HTERT RPE-1 (cell line): ENCODE measurements around the gene TP53BP2.
"Not testable (repeated sequence)": the region's sequence is repeated elsewhere in the genome, so short reads cannot be mapped to it uniquely, and the experiment has no call there.

Experiments used
- in situ Hi-C: fragments of 300-500 bp; cut with MboI; formaldehyde crosslinking; loops from 4 replicates; pipeline ENCODE4 v1.14.3; 2020; ENCODE audit warnings: low sequenced_read_pairs

TP53BP2 gene

DNA sequence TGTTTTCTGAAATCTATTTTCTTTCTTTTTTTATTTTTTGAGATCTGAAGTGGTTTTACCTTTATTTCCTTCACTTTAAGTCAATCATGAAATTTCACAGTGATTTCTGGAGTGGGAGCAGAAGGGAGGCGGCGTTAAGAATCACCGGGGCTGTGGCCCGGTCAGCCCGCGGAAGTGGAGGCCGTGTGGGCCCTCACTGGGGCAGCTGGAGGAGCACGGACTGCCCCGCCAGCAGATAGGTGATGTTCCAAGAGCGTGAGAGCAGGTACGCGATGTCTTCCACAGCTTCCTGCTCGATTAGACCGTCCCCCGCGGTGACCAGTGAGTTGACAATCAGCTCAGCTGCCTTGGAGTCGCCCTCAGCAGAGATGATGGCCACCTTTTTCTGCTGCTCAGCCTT lies 10.6 kb upstream of the TP53BP2 start:
- in situ Hi-C loops = no loop called here

DNA sequence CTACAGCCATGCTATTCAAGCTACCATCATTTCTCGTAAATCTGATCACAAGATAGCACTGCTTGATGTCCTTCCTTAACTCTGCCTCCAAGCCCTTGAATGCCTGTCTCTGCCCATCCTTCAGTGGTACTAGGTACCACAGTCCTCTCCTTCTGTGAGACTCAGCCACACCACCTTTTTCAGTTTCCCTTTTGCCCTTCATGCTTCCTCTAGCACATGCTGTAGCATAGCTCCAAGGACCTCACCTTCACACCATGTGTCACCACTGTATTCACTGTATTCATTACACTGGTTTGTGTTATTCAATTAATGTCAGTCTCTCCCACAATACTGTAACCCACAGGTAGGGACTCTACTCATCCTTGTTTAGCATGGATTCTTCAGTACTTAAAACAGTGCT lies 8.0 kb upstream of the TP53BP2 start:
- in situ Hi-C loops = no loop called here

DNA sequence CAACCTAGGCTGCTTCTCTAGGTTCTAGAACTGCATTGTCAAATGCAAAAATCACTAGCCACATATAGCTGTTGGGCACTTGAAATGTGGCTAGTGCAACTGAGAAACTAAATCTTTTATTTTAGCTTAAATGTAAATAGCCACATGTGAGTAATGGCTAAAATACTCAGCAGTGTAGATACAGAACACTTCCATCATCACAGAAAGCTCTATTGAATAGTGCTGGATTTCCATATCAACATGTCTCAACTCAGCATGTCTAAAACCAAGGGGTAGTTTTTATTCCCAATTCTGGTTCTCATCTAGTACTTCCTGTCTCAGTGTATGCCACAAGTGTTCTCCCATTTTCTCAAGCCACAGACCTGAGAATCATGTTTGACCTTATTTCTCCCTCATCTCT lies 7.5 kb upstream of the TP53BP2 start:
- in situ Hi-C loops = no loop called here

DNA sequence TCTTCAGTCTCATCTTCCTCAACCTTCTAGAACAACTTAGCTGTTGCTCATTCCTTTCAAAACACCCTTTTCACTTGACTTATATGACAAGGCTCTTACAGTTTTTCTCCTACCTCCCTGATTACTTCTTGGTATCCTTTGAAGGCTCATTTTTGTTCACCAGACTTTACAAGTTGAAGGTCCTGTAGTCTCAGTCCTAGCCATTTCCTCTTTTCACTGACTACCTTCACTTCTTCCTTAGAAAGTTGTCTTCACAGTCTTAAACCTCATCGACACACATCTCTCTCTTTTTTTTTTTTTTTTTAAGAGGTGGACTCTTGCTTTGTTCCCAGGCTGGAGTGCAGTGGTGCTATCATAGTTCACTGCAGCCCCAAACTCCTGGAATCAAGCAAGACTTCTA lies 6.6 kb upstream of the TP53BP2 start:
- in situ Hi-C loops = no loop called here

DNA sequence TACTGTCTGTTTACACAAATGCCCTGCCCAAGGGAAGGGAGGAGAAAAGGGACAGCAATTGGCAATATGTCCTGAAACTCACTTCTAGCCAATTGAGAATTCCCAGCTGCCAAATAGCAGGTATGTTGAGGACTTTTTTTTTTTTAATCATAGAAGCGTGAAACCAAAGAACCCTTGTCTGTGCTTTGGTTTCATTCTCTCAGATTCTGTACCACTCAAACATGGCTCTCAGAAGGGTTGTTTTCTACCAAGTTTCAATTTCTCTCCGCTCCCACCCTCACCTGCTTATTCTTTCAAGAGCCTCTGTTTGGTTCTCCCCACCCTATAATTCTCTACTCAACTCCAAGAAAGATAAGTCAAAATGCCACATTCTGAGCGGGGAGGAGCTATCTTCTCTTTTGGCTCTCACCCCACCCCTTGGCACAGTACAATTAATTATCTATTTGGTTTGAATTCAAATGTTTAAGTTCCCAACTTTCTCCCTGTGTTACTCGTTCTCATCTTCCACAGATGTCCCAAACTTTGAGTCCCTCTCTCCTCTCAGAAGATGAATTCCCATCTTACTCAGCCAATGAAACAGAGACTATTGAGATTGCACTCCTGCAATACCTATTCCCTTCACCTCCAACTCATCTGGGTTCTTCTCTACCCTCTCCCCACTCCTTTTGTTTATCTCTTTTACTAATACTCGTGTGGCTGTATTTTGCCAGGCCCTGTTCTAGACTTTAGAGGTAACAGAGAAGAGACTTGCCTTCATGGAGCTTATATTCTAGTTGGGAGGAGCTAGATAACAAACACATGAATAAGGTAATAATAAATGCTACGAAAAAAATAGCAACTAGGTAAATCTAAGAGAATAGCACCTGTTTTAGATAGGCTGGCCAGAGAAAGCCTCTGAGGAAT lies 3.9 kb upstream of the TP53BP2 start:
- in situ Hi-C loops = no loop called here

DNA sequence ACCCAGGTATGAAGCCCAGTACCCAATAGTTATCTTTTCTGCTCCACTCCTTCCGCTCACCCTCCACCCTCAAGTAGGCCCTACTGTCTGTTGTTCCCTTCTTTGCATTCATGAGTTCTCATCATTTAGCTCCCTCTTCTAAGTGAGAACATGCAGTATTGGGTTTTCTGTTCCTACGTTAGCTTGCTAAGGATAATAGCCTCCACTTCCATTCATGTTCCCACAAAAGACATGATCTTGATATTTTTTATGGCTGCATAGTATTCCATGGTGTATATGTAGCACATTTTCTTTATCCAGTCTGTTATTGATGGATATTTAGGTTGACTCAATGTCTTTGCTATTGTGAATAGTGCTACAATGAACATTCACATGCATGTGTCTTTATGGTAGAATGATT lies 2.8 kb upstream of the TP53BP2 start:
- in situ Hi-C loops = no loop called here

DNA sequence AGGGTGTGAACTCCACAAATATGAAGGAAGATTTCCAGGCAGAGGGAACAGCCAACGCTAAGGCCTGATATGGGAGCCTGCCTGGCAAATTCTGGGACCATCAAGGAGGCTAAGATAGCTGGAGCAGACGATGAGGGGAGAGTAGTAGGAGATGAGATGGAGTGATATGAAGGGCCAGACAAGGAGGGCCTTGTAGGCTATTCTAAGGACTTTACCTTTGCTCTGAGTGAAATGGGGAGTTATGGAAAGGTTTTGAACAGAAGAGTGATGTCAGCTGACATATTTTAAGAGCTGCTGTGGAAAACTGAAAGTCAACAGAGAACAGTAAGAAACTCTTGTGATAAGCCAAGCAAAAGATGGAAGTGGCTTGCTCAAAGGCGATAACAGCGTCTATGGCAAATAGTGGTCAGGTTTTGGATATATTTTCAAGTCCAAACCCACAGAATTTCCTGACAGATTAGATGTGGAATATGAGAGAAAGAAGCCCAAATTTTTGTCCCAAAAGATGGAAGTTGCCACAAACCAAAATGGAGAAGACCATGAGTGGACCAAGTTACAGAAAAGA lies 2.1 kb upstream of the TP53BP2 start:
- in situ Hi-C loops = no loop called here

DNA sequence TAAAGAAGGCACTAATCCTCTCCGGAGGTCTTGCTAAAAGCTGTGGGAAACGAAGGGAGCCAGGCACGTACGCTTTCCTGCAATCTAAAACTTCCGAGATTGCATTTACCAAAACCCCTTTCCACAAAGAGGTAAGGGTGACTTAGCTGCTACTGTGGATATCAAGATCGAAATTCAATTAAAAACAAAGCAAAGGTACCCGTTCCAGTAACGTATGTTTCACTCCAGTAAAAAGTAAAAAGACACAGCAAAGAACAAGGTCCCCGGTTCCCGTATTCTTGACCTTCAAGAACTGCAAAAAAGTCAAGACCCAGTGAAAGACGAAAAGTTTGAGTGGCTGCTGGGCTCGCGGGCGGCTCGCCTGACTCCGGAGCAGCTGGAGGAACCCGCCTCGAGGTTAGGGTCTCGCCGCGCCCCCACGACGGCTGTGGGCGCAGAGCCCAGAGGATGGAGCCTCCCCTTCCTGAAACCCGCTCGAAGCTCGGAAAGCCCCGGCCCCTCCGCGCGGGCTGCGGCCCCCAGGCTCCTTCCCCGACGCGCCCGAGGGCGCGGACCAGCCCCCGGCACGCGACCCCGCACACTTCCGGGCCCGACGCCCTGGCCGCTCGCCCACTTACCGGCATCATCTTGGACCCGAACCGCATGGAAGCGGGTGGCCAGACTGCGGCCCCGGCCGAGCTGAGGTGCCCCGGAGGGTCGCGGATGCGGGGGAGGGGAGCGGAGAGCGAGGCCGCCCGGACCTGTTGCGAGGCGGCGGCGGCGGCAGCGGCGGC lies 524 bp downstream of the TP53BP2 start:
- in situ Hi-C loops = no loop called here

DNA sequence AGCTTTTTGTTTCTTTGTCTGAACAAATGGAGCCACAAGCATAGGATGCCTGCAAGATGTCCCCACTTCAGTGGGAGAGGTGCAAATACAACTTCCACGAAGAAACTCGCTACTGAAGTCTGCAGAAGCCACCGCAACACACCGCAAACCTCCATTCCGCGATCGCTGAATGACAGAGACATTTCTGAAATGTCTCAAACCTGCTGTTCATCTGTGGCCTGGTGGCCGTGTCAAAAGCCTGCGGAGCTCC lies 1.0 kb downstream of the TP53BP2 start:
- in situ Hi-C loops = no loop called here

DNA sequence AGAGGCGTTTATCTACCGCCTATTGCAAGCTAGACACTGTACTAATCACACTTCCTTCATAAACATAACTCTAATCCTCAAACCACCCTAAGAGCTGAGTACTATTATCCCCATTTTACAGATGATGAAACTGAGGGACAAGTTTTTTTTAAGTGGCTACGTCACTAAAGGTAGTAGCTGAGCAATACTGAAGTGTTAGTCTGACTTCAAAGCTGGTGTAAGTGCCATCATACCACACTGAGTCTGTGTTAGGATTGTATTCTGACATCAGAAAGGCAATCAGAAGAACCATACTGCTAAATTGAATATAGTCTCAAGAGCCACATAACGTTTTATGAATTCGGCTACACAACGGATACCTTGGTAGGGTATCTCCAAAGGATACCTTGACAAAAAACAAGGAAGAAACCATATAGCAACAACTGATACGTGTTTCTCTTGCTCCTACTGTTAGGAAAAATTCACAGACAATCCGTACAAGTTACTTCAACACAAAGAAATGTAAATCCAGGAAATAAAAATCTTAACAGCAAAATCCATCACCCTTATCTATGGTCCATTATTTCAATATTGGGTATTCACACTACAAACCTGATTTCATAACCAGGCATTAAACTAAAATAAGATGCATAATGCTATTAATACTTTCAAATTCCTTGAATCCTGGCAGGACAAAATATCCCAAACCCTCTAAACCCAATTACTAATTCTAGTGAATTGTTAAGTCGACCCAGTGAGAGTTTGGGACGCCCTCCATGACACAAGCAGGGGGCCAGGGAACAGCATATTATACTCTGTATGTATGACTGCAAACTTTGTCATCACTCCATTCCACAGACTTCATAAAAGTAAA lies 1.6 kb downstream of the TP53BP2 start:
- in situ Hi-C loops = no loop called here

DNA sequence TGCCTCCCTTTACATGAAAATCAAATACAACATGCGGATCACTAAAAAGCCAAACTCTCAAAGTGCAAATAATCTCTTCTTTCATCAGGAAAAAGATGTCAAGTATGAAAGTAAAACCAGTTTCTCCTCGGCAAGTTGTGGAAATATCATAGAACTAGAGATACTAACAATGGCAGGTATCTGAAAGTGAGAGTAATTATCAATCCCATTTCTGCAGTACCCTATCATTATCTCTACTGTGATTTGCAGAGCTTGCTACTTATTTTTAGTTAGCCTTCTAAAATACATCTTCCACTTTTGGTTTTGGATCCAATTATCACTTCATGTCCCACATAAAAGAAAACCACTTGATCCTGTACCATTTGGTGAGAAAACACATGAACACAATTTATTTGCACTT lies 3.0 kb downstream of the TP53BP2 start:
- in situ Hi-C loops = no loop called here

DNA sequence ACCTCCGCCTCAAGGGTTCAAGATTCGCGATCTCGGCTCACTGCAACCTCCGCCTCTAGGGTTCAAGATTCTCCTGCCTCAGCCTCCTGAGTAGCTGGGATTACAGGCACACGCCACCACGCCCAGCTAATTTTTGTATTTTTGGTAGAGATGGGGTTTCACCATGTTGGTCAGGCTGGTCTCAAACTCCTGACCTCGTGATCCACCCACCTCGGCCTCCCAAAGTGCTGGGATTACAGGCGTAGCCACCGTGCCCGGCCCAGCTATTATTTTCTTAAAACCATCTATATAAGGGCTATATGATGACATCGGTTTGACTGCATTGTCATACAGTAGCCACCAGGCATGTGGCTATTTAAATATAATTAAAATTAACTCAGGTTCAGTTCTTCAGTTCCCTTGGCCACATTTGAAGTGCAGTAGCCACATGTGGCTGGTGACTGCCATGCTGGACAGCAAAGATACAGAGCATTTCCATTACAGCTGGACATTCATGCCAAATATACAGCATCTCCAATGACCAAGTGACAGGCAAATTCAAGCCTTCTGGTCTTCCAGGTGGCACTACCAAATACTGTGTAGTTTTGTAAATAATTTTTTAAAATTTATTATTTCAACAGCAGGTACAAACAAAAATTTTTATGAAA lies 3.6 kb downstream of the TP53BP2 start:
- in situ Hi-C loops = not testable (repeated sequence)

DNA sequence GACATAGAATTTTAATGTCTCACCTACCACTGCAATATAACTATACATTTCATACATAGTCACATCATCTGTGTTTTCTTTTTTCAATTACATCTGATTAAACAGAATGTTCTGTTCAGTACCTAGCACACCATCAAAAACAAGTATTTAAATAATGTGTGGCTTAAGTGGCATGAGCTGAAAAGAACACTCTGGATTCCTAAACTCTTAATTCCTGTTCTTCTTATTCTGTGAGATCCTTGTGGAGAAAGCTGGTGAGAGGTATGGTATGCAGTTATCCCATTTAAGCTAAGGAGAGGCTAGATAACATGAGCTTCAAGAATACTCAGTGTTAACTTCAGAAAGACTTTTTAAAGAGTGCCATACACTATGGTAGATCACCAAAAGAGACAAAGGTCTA lies 5.5 kb downstream of the TP53BP2 start:
- in situ Hi-C loops = no loop called here

DNA sequence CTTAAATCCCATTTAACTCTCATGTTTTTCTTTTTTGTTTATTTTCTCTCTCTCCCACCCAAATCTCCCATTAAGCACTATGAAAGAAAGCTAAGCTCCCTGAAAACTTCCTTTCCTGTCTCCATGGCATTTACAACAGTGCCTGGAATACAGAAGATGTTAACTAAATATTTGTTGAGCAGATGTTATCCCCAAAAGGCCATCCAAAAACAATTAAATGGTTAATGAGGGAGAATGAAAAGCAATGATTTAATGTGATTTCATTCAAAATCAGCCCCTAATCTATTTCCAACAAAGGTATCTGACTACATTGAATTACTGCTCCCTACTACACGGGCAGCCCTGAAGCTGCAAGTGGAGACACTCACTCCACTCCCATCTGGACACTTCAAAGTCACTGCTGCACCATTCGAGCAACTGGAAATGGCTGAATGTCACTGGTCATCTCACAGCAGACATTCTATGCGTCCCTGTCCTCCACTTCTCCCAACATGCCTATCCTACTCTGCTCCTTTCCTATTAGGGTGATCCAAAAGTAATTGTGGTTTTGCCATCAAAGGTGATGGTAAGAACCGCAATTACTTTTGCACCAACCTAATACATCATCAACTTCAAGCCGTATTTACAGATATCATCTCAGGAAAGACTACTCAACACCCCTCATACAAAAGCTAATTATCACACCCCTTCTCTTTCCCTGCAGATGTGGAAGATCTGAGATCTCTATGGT lies 7.5 kb downstream of the TP53BP2 start:
- in situ Hi-C loops = no loop called here

DNA sequence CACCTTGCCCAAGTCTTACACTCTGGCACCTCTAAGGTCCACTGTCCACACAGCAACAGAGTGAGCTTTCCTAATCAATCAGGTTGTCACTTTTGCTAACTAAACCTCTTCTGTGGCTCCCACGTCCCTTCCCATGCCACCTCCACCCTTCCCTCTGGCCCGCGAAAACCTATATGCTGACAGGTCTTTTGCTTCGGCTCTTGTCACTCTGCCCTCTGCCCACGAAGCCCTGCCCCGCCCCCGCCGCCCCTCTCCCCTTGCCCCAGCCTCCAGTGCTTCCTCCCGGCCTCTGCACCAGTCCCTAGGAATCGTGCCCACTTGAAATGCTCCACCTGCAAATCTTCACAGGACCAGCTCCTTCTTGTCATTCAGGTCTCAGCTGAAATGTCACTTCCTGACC lies 8.1 kb downstream of the TP53BP2 start:
- in situ Hi-C loops = no loop called here

DNA sequence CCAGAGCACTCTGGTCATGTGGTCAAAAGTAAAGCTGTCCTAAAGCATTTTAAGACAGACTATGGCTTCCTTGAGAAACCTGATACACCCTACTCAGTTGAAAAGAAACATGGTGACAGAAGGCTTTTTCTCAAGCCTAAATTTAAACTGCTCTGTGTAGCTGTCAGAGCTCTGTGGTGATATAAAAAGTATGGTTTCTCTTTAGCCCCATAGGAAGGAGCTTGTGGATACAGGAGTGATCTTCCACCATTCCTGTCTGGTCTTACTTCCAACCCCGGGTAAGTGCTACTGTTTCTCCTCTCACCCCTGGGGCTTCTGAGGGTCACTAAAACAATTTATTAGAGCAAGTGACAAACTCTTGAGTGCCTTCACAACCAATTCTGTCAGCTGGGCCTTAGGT lies 8.5 kb downstream of the TP53BP2 start:
- in situ Hi-C loops = no loop called here

DNA sequence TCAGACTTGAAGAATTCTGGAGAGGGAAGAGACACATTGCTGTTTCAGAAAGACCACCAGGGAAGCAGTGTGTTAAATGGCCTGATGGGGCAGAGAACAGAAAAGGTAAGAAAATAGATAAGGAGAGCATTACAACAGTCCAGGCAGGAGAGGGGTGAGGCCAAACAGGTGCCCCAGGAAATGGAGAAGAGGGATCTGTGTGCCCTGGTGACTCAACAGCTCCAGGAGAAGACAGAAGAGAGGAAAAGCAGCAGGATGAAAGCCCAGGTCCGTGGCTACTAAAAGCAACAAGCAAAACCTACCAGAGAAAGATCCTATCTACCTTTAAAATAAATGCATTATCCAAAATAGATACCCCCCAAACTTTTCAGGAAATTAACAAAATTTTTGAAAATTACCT lies 9.2 kb downstream of the TP53BP2 start:
- in situ Hi-C loops = no loop called here

DNA sequence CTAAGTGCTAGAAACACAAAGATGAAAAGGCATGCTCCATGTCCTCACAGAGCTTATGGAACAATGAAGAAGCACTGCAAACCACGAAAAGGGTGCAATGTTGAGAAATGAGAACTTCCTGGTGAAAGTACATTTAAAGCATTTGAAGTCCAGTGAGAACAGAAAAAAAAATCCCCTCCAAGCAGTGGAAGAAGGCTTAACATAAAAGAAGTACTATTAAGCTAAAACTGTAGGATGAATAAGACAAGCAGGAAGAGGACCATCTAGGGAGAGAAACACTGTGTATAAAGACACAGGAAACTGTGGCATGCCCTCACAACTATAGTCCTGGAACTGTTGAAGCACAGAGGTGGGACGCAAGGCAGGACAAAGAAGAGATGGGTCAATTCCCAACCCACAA lies 10.0 kb downstream of the TP53BP2 start:
- in situ Hi-C loops = no loop called here

DNA sequence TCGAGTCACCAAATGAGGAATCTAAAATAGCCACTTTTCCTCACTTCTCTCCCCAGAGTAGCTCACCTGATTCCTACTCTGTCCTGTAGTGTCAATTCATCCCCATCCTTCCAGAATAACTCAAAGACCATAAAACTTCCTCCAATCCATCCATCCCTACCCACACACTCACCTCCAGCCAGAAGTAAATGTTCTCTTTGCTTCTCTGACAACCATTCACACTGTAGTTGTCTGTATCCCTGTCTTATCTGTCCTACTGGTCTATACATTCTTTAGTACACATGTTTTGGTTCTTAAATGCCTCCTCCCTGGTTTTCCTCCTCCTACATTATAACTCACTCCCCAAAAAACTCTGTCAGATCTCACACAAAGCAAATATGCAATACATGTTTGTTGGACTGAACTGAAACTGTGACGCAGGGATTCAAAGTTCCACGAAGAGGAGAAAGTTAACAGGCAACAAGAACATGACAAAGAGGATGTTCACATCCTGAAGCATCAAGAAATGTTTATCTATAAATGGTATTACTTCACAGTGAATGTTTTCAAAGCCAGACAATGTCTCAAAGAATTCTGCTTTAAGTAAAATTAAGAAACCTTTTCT lies 11.0 kb downstream of the TP53BP2 start:
- in situ Hi-C loops = no loop called here

DNA sequence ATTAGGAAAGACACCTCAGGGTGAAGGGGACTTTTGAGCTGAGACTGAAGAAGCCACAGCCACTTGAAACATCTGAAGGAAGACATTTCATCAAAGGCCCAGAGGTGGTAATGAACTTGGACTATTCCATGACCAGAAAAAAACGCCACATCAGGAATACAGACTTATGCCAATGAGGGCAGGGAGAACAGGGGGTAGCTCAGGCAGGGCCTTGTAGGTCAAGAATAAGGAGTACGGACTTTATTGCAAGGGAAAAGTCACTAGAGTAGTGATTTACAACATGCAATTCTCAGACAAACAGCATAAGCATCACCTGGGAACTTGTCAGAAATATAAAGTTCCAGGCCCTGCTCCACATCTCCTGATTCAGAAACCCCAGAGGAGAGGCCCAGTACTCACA lies 11.8 kb downstream of the TP53BP2 start:
- in situ Hi-C loops = no loop called here
